HG03196 (cell line): ENCODE results near the gene RPE.

ENCODE experiments used
- ATAC-seq: cut with Tn5 transposase; IDR thresholded peaks from one replicate; pipeline ENCODE4 v1.9.1; 2021; ENCODE audit not compliant: unreplicated experiment

The RPE gene

GRCh38 chr2:210000464-210001324 lies 1.7 kb upstream of the RPE start:
- ATAC-seq = no peak

- ATAC-seq = no peak
Measured at GRCh38 chr2:210003359-210003758, 921 bp downstream of the RPE start.

DNA sequence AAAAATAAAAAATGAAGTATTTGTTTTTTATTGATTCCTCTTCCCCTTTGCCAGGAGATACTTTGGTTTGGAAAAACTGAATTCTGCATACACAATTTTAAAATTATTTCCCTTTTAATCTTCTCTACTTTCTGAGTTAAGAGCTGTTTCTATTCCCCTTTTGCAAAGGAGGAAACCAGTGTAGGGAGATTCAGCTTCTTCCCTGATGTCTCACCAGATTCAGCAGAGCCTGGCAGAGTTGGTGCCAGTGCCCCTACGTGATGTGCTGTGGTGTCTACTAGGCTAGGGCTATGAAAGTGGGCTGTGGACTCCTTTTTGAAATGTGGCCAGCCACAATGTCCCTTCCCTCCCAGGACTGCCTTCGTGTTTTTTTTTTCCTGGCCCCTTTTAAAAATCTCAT lies 2.4 kb downstream of the RPE start:
- no peak for ATAC-seq

DNA sequence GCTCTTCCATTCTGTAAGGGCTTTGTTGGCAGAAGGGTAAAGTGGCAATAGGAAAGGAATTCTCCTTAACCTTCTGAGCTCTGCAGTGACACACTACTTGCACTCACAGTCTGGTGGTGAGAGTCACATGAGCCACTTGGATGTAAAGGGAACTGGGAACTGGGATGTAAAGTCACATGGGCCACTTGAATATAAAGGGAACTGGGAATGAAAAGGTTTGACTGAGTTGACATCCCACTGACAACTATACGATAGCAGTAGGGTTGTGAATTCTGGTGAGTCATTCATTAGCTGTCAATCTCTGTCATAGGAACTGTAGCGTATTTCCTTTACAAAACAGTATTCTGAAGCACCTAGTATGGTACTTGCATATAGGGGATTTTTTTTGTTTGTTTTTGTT lies 5.5 kb downstream of the RPE start:
- no peak for ATAC-seq

DNA sequence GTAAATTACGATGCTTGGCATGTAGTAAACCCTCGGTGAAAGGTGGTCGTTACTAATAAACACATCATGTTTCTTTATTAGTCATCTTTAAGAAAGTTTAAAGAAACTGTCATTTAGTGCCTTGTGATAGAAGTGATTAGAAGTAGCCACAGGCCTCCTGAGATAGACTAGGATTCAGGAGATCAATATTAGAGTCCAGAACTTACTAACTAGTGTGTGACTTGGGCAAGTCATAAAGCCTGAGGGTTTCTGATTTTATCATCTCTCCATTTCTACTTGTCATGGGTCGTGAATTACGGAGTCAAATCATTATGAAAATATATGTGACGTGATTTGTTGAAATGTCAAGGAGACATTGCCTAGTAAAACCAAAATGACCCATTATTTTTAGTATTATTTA lies 6.7 kb downstream of the RPE start:
- ATAC-seq = no peak

DNA sequence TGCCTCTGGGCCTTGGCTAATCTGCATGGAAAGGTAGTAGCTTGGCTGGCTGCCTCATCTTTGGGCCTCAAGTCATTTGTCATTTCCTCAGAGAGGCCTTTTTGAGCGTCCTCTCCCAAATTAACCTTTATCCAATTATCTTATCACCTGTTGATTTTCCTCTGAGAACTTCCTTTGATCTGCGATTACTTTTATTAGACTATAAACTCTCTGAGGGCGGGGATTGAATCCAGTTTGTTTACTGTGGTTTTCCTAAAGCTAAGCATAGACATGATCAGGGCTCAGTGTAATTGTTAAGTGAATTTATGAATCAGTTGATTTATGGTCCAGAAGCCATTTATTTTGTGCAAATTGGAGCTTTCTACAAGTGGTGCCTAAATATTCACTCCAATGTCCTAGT lies 7.5 kb downstream of the RPE start:
- ATAC-seq = no peak

- ATAC-seq = no peak
Measured at GRCh38 chr2:210020138-210020537, 17.7 kb downstream of the RPE start.

GRCh38 chr2:210022824-210023223 lies 20.4 kb downstream of the RPE start:
- ATAC-seq = no peak

DNA sequence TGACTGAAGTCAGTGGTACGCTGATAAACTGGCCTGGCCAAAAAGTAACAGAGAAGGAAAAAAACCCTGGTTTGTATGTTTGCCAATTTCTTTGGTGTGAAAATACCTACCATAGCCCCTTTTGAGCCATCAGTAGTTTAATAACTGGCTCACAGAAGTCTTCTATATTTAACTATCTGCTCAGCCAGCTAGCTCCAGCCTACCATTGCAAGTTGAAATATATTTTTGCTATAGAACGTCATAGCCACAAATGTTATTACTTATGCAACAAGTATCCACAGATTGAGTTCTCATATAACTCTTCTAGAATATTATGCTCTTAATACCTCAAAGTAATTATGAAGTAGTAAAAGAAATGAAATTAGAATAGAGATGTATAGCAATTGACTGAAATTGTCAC lies 25.2 kb downstream of the RPE start:
- ATAC-seq = no peak

- ATAC-seq = no peak
Measured at GRCh38 chr2:210028178-210028577, 25.7 kb downstream of the RPE start.

DNA sequence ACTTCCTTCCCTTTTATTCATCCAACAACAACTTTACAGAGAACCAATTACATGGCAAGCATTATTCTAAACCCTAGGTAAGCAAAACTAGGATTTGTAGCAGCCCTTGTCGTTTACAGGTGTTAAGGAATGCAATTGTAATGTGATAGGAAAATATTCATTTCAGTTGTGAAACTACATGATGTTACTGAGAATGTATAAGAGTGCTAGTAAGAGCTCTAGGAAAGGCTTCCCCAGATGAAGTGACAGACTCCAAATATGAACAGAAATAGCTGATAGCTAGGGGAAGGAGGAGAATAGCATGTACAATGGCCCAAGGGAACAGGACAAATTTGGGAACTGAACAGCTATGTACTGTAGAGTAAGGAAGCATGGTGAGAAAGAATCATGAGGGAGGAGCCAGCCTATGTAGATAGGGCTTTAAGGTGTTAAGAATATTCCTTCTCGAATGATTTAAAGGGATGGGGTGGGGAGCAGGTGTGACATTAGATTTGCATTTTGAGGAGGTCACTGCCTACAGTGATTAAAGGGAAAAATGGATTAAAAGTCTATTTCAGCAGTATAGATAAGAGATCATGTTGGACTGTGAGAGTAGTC lies 31.7 kb downstream of the RPE start:
- ATAC-seq = no peak

- no peak for ATAC-seq
Measured at GRCh38 chr2:210035679-210036078, 33.2 kb downstream of the RPE start.

DNA sequence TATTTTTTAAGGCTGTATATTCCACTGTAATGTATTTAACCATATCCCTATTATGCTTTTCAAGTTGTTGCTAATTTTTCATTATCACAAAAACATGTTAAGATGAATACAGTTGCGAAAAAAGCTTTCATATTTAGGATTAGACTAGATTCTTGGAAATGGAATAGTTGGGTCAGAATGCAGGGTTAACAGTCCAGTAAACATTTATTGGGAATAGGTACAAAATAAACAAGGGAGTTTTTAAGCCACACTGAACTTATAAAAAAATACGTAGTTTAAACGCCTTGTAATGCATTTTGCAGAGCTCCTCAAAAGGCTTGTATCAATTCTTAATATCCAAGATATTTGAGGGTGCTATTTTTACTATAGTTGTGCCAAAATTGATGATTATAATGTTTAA lies 35.6 kb downstream of the RPE start:
- no peak for ATAC-seq

DNA sequence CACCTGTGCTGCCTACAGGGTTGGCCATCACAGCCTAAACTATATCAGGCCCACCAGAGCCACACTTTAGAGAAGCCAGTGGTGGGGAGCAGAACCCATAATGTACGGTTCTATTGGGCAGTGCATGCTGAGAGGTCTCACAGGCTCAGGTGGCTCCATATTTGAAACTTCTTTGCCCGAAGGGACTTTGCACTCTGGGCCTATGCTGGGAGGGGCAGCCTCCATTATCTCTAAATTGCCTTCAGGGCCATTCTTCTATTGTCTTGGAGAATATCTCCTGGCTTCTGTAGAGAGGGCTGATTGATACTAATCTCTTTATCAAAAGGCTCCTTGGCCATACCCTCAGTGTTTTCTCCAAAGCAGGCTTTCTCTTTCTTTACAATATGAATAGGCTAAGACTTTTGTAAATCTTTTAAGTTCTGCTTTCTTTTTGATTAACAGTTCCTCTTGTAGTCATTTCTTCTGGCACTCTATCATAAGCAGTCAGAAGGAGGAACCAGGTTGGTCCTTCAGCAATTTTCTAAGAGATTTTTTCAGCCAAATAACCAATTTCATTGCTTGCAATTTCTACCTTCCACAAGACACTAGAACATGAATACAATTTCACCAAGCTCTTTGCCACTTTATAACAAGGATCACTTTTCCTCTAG lies 44.5 kb downstream of the RPE start:
- ATAC-seq = no peak

DNA sequence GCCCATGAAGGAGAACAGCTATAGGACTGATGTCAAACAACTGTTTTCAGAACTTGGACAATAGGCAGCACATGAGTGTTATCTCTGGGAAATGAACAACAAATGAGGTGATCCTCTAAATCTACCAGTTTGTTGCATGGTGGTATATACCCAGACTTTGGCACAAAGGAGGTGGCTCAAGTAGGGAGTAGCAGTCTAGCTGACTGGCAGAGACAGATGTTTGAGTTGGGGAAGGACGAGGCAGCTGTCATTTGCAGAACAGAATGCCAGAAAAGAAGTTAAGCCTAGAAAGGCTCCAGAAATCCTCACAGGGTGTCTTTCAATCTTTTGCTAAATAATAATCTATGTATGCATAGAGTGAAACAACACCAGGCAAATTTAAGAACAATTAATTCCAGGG lies 47.4 kb downstream of the RPE start:
- no peak for ATAC-seq

DNA sequence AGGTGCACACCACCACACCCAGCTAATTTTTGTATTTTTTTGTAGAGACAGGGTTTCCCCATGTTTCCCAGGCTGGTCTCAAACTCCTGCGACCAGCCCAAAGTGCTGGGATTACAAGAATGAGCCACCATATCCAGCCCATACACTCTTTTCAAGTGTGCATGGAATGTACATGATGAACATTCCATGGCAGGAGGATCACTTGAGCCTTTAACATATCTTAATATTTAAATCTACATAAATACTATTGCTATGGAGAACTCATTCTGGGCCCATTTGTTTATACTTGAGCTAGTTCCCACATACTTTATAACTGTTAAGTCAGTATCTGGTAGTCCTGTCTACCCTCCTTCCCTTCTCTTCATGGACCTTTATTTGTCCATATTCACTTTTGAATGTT lies 48.4 kb downstream of the RPE start:
- ATAC-seq = no peak

- no peak for ATAC-seq
Measured at GRCh38 chr2:210054696-210055095, 52.3 kb downstream of the RPE start.

DNA sequence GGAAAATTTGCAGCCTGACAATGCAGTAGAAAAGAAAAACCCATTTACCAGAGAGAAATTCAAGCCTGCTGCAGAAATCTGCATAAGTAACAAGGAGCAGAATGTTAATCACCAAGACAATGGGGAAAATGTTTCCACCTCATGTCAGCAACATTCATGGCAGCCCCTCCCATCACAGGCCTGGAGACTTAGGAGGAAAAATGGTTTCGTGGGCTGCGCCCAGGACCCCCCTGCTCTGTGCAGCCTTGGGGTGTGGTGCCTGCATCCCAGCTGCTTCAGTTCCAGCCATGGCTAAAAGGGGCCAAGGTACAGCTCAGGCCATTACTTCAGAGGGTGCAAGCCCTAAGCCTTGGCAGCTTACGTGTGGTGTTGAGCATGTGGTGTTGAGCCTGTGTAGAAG lies 53.4 kb downstream of the RPE start:
- ATAC-seq = no peak

DNA sequence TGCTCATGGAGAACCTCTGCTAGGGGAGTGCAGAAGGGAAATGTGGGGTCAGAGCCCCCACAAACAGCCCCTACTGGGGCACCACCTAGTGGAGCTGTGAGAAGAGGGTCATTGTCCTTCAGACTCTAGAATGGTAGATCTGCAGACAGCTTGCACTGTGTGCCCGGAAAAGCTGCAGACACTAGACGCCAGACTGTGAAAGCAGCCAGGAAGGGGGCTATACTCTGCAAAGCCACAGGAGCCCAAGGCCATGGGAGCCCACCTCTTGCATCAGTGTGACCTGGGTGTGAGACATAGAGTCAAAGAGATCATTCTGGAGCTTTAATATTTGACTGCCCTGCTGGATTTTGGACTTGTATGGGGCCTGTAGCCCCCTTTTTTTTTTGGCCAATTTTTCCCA lies 60.9 kb downstream of the RPE start:
- no peak for ATAC-seq
